Measurements from ENCODE around the gene PROX2.

- TF ChIP-seq, protein P1, sequence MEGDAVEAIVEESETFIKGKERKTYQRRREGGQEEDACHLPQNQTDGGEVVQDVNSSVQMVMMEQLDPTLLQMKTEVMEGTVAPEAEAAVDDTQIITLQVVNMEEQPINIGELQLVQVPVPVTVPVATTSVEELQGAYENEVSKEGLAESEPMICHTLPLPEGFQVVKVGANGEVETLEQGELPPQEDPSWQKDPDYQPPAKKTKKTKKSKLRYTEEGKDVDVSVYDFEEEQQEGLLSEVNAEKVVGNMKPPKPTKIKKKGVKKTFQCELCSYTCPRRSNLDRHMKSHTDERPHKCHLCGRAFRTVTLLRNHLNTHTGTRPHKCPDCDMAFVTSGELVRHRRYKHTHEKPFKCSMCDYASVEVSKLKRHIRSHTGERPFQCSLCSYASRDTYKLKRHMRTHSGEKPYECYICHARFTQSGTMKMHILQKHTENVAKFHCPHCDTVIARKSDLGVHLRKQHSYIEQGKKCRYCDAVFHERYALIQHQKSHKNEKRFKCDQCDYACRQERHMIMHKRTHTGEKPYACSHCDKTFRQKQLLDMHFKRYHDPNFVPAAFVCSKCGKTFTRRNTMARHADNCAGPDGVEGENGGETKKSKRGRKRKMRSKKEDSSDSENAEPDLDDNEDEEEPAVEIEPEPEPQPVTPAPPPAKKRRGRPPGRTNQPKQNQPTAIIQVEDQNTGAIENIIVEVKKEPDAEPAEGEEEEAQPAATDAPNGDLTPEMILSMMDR (IDR thresholded peaks at IDR 0.05 in 8 of 11, conservative IDR thresholded peaks at IDR 0.05 in 3 of 11), result no peak
- no peak for TF ChIP-seq POLR2A (IDR thresholded peaks at IDR 0.05)
These were observed 27.2 kb upstream of the PROX2 start for GRCh38 chr14:74902941-74903705.

Measured in spleen (tissue), 7 donors.